Heart left ventricle (tissue), 16 donors: ENCODE results near the gene SLC12A4. TPM values are rescaled to one million over a fixed set of nuclear protein-coding genes. Genes with fewer than 3 reads are reported as not detected.
"Not testable (repeated sequence)": the region's sequence is repeated elsewhere in the genome, so short reads cannot be mapped to it uniquely, and the experiment has no call there.

ENCODE experiments used
- ATAC-seq, 4 donors: fragments of 200-7000 bp; cut with Tn5 transposase; one replicate each; pipeline ENCODE4 v1.9.1; 2020 to 2022; ENCODE audit warnings: moderate library complexity in 4 of 4, mild to moderate bottlenecking in 3 of 4, moderate number of reproducible peaks in 1 of 4
- DNase-seq, 5 donors: peaks; one replicate each; pipeline ENCODE4 v3.0.0-alpha.2; 2020
- H3K27ac ChIP-seq, 12 donors: fragments of 200-600 bp; sonication (generic) in 4 of 12; one replicate each; pipeline versions ENCODE4 v1.5.0 to v1.8.0; 2016 to 2022; ENCODE audit warnings: mild to moderate bottlenecking in 2 of 12
- H3K27me3 ChIP-seq, 9 donors: fragments of 200-600 bp; sonication (generic) in 2 of 9; one replicate each; pipeline versions ENCODE4 v1.5.1 to v1.8.0; 2016 to 2022; ENCODE audit warnings: mild to moderate bottlenecking in 3 of 9
- H3K36me3 ChIP-seq, 9 donors: fragments of 200-600 bp; sonication (generic) in 2 of 9; one replicate each; pipeline versions ENCODE4 v1.5.0 to v1.8.0; 2018 to 2022; ENCODE audit warnings: mild to moderate bottlenecking in 2 of 9
- H3K4me1 ChIP-seq, 12 donors: fragments of 200-600 bp; sonication (generic) in 4 of 12; one replicate each; pipeline versions ENCODE4 v1.5.0 to v1.8.0; 2016 to 2022; ENCODE audit warnings: mild to moderate bottlenecking in 3 of 12
- H3K4me3 ChIP-seq, 12 donors: fragments of 200-600 bp; sonication (generic) in 4 of 12; one replicate each; pipeline versions ENCODE4 v1.5.0 to v1.8.0; 2017 to 2022; ENCODE audit warnings: mild to moderate bottlenecking in 9 of 12, moderate library complexity in 4 of 12
- H3K9me3 ChIP-seq, 12 donors: fragments of 200-600 bp; sonication (generic) in 4 of 12; one replicate each; pipeline versions ENCODE4 v1.5.0 to v1.8.0; 2016 to 2022; ENCODE audit warnings: mild to moderate bottlenecking in 1 of 12
- CTCF ChIP-seq, 12 donors: fragments of 200-600 bp; sonication (generic) in 4 of 12; IDR thresholded peaks; one replicate each; pipeline versions ENCODE4 v1.5.0 to v1.8.0; 2018 to 2022; ENCODE audit warnings: antibody characterized with exemption in 12 of 12, mild to moderate bottlenecking in 5 of 12
- POLR2A ChIP-seq, 2 donors: fragments of 450-650 bp; IDR thresholded peaks; one replicate each; pipeline ENCODE4 v1.6.1; 2017; ENCODE audit warnings: antibody characterized with exemption in 2 of 2, mild to moderate bottlenecking in 2 of 2, moderate library complexity in 2 of 2
- WGBS, 4 donors: extraction: QIAGEN DNeasy Blood & Tissue Kit in 2 of 4; methylation state at CpG; one replicate each; pipeline versions ENCODE4 v1.1.5 to v1.1.7; 2013 to 2018; 5-methylcytosine and 5-hydroxymethylcytosine counted together
- intact Hi-C, 10 donors: fragments of 100-400 bp; cut with DNase I; formaldehyde crosslinking; loops; one replicate each; pipeline versions ENCODE4 v1.11.1 to v1.14.2; 2022
- polyA plus RNA-seq, 2 donors: library from polyadenylated mRNA; stranded (reverse); fragments of 200-250 nt; gene quantifications; one replicate each; pipeline ENCODE4 v1.2.3, GENCODE V29; 2013
- total RNA-seq, 9 donors: library from RNA; depleted of rRNA in 2 of 9; stranded (reverse); fragments of >200 nt in 2 of 9; fragmentation: NEBNext Ultra II Directional in 3 of 9; extraction: Animal tissue kit (Norgen Biotek cat#: 25700) in 3 of 9; gene quantifications; one replicate each; pipeline versions ENCODE4 v1.1.0 to v1.2.4, GENCODE V29; 2016 to 2023
- donor health status: ischemic (EF 13 %, LVEDD 7.1; RV severe dilation, severe dysfunction).
- donor health status: healthy with polysubstance abuse.
- donor health status: DM: no; HTN: yes; CAD: no.
- donor health status: DM: no; HTN: no; CAD: no.
- donor health status: ischemic (EF 25% LVEDD 6.9; RV normal size, moderate dysfunction).
- donor health status: ischemic (EF 25% LVEDD 5.7; RV mildly dilated, moderate dysfunction).
- donor health status: healthy.
- donor health status: DM: yes; HTN: yes; CAD: no.
- donor health status: ischemic (EF 35%, LVEDD 5.7; RV mildly dilated, moderate dysfunction).
- donor health status: nonischemic (EF 11% LVEDD 7.7; RV severe dilation, severe dysfunction).
- donor health status: DM: yes; HTN: yes; CAD: no.
- donor health status: PGD.
- donor health status: ischemic (EF 29% LVEDD 5.4; RV normal size, mild dysfunction).
- donor health status: nonischemic (EF 23%, LVEDD 6.1; RV moderate dilation, normal function).

The SLC12A4 gene
- total and polyA plus RNA-seq, 11 donors: 64.6 to 92.2 (median 85.9) TPM

GRCh38 chr16:67977469-67978227 is 9.2 kb upstream of the SLC12A4 start:
- H3K4me3 ChIP-seq: no peak overlapping the region
- TF ChIP-seq POLR2A (IDR thresholded peaks at IDR 0.05) (no peak), CTCF (IDR thresholded peaks at IDR 0.05) (no peak)
- H3K4me1 ChIP-seq: no peaks in the 10 kb centered on the region
- H3K9me3 ChIP-seq: no peaks in the 10 kb centered on the region
- DNase-seq: no peak
- 69 to 78% (median 73%) methylated on average over 7 to 9 of the region's 9 CpGs for WGBS, 4 donors
- intact Hi-C loops: no loop called here
- no peaks in the 10 kb centered on the region for H3K27me3 ChIP-seq
- H3K36me3 ChIP-seq: no peaks in the 10 kb centered on the region
- no peak for ATAC-seq
- no peak overlapping the region for H3K27ac ChIP-seq

GRCh38 chr16:67977005-67977404 is 8.6 kb upstream of the SLC12A4 start:
- no peak for TF ChIP-seq POLR2A (IDR thresholded peaks at IDR 0.05)
- no peak for TF ChIP-seq CTCF (IDR thresholded peaks at IDR 0.05)
- Histone ChIP-seq H3K27me3 (no peaks in the 10 kb centered on the region), H3K9me3 (no peaks in the 10 kb centered on the region), H3K27ac (no peak overlapping the region), H3K4me3 (no peak overlapping the region), H3K36me3 (no peaks in the 10 kb centered on the region), H3K4me1 (no peaks in the 10 kb centered on the region)
- intact Hi-C loops: no loop called here
- ATAC-seq (no peak), DNase-seq (no peak)
- WGBS, 4 donors: 63 to 77% (median 72%) methylated on average over 5 of the region's 5 CpGs

GRCh38 chr16:67976205-67976604 is 7.8 kb upstream of the SLC12A4 start:
- Histone ChIP-seq H3K9me3 (no peaks in the 10 kb centered on the region), H3K27me3 (no peaks in the 10 kb centered on the region), H3K27ac (no peak overlapping the region), H3K4me3 (no peak overlapping the region), H3K4me1 (no peaks in the 10 kb centered on the region), H3K36me3 (no peaks in the 10 kb centered on the region)
- TF ChIP-seq POLR2A (IDR thresholded peaks at IDR 0.05) (no peak), CTCF (IDR thresholded peaks at IDR 0.05) (no peak)
- WGBS, 4 donors: 93 to 96% (median 95%) methylated on average over 2 of the region's 2 CpGs
- DNase-seq: no peak
- intact Hi-C loops: no loop called here
- no peak for ATAC-seq

- DNase-seq (no peak), ATAC-seq (no peak)
- Histone ChIP-seq H3K36me3 (no peaks in the 10 kb centered on the region), H3K4me3 (no peak overlapping the region), H3K27me3 (no peaks in the 10 kb centered on the region), H3K27ac (no peak overlapping the region), H3K9me3 (no peaks in the 10 kb centered on the region), H3K4me1 (no peaks in the 10 kb centered on the region)
- intact Hi-C loops: no loop called here
- TF ChIP-seq POLR2A (IDR thresholded peaks at IDR 0.05): no peak
- no peak for TF ChIP-seq CTCF (IDR thresholded peaks at IDR 0.05)
- WGBS, 4 donors: 77 to 86% (median 85%) methylated on average over 12 to 14 of the region's 14 CpGs
Observed at GRCh38 chr16:67975321-67976105, 7.1 kb upstream of the SLC12A4 start.

- H3K27me3 ChIP-seq, H3K4me3 ChIP-seq, intact Hi-C loops, H3K27ac ChIP-seq, H3K9me3 ChIP-seq, ATAC-seq, DNase-seq, H3K36me3 ChIP-seq: not testable (repeated sequence)
- H3K4me1 ChIP-seq: peaks cover 0 to 12% (median 5%) of the 10 kb centered on the region in 12 donors
- WGBS, 4 donors: 87 to 94% (median 91%) methylated on average over 7 of the region's 7 CpGs
Observed at GRCh38 chr16:67972285-67972684, 3.8 kb upstream of the SLC12A4 start.
